ENCODE measurements around the gene SNX9.

The SNX9 gene

DNA sequence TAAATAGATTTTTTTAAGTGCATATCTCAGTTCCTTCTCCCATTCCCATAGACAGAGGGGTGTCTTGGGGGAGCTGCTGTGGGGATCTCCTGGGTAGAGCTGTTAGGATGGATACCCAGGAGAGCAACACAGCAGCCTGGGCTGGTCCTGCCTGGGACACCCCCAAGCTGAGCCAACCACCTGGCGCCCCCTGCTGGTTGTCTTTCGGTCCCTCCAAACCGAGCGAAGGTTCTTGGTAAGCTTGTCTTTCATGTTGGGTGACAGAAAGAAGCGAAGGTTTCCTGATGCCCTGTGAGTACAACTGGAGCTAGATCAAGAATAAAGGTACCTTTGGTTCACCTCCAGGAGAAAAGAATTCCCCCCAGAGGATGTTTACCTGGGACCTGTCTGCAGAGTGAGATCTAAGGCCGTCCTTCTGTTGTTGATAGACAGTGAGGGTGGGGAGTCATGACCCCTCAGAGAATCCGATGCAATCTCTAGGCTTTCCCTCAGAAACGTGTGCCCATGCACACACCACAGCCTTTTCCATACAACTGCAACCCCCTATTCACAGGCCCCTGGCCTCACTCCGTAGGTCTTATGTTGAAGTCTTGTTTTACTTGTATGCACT is 50.8 kb downstream of the SNX9 start:
- DNase-seq, result peak; percentile 32 to 93 (median 78)
- intact Hi-C loops (cut with DNase I), result loop anchor here (10.0 kb wide), 1 partner anchor 49 kb away; the partner anchor contains the start of gene SNX9

- no peak for DNase-seq
- intact Hi-C loops (cut with DNase I), result loop anchor here (10.0 kb wide), 1 partner anchor 52 kb away; the partner anchor contains the start of gene SNX9
Observed at GRCh38 chr6:157877149-157877548, 54.1 kb downstream of the SNX9 start.

GRCh38 chr6:157877573-157878438 is 54.8 kb downstream of the SNX9 start:
- peak in 3 of 42 donors; percentile 19 to 51 (median 39) for DNase-seq
- intact Hi-C loops (cut with DNase I), result loop anchor here (10.0 kb wide), 1 partner anchor 53 kb away; the partner anchor contains the start of gene SNX9

DNA sequence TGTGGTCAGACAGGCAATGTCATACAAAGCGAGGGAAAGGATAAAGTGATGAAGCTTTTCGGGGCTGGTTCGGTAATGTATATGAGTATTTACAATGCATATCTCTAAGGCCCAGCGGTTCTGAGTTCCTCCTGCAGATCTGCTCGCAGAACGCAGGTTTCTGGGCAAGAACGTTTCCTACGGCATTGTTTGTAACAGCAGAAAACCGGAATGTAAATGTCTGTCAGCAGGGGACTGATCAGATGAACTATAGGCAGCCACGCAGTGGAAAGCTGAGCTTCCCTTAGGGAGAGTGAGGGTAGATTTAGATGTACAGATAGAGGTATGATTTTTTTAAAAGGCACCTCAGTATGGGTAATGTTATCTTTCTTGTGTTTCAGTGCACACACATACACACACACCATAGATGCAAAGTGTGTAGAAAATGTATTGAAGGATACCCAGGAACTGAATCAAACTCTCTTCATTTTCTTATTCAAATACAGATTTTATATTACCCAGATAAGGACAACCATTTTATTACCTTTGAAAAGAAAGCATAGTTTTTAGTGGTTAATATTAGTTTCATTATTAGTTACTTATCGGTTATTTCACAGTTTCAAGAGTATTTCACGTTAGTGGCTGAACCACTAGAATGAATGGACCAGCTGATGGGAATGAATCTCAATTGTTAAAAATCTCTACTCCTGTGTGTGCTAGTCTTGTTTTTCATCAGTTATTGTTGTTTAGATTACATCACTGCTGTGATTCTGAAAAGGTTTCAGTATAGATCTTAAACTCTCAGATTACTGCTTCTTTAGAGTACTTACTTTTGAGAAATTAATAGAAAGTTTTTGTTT is 56.2 kb downstream of the SNX9 start:
- DNase-seq, result no peak
- intact Hi-C loops (cut with DNase I), result loop anchor here (10.0 kb wide), 1 partner anchor 54 kb away; the partner anchor contains the start of gene SNX9

GRCh38 chr6:157879873-157880254 is 56.8 kb downstream of the SNX9 start:
- DNase-seq, result peak in 30 of 42 donors; percentile 20 to 80 (median 53)
- intact Hi-C loops (cut with DNase I), result loop anchor here (10.0 kb wide), 1 partner anchor 55 kb away; the partner anchor contains the start of gene SNX9

DNA sequence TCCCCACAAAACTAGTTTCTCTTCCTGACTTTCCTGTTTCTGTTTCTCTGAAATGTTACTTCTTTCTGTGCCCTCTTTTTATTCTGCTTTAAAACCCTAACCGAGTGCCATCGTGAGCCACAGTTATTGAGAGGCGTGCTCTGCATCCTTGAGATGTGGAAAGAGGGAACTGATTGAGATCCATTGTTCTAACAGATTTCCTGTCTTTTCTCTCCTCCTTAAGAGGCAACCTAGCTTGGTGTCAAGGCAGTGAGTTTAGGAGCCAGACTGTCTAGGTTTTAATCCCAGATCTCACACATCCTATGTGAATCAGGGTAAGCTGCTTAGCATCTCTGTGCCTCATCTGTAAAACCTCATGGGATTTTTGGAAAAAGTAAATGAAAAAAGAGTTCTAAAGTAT is 57.5 kb downstream of the SNX9 start:
- intact Hi-C loops (cut with DNase I), result no loop called here
- DNase-seq, result no peak

- no peak for DNase-seq
- intact Hi-C loops (cut with DNase I), result no loop called here
Observed at GRCh38 chr6:157881342-157881741, 58.3 kb downstream of the SNX9 start.

- DNase-seq, result no peak
- intact Hi-C loops (cut with DNase I), result no loop called here
Observed at GRCh38 chr6:157884756-157885155, 61.7 kb downstream of the SNX9 start.

GRCh38 chr6:157885211-157885788 is 62.3 kb downstream of the SNX9 start:
- DNase-seq, result peak in 2 of 42 donors; percentile 14 to 48
- intact Hi-C loops (cut with DNase I), result no loop called here

DNA sequence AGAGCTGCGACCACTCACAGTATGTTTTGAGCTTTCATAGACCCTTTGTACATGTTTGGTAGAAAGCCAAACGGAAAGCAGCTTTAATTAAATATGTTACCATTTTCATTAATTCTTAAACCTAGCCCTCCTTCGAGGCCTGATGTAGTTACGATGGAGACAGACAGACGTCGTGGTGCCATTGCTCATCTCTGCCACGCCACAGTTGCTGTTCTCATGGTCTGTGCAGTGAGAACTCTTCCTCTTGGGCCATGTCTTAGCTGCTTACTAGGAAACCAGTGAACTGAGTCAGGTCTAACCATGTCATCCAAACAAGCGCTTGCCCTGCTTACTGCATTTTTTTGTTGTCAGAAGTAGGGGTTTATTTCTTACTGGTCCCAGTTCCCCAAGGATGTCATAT is 62.8 kb downstream of the SNX9 start:
- peak in 1 of 42 donors; percentile 34 for DNase-seq
- intact Hi-C loops (cut with DNase I), result no loop called here

GRCh38 chr6:157887892-157888291 is 64.8 kb downstream of the SNX9 start:
- DNase-seq, result peak in 1 of 42 donors; percentile 47

GRCh38 chr6:157891544-157892362 is 68.7 kb downstream of the SNX9 start:
- intact Hi-C loops (cut with DNase I), result loop anchor here (10.0 kb wide), 1 partner anchor 137 kb away; no protein-coding TSS in a partner anchor

More at GRCh38 chr6:157887892-157888291, 64.8 kb downstream of the SNX9 start:
- intact Hi-C loops (cut with DNase I), result no loop called here

GRCh38 chr6:157892363-157892877 is 69.4 kb downstream of the SNX9 start:
- intact Hi-C loops (cut with DNase I), result loop anchor here (10.0 kb wide), 1 partner anchor 138 kb away; no protein-coding TSS in a partner anchor
- no peak for DNase-seq

More at GRCh38 chr6:157891544-157892362, 68.7 kb downstream of the SNX9 start:
- DNase-seq, result no peak

- intact Hi-C loops (cut with DNase I), result loop anchor here (10.0 kb wide), 1 partner anchor 138 kb away; no protein-coding TSS in a partner anchor
- DNase-seq, result no peak
Observed at GRCh38 chr6:157893238-157893637, 70.2 kb downstream of the SNX9 start.

DNA sequence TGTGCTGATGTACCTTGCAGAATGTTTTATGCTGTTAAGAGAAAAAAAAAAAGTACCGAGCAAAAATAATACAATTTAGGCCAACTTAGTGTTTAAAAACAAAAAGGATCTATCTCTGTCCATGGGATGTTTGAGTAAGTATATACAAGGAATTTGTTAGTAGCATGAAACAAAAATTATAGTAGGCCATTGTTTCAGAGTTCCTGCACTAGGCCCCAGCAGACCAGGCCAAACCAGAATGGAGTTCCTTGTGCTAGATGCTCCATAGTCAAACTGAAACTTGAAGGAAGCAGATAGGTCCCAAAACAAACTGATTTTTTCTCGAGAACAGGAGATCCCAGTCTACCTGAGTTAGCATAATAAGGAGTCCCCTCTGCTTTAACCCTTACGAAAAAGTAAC is 72.5 kb downstream of the SNX9 start:
- no peak for DNase-seq
- intact Hi-C loops (cut with DNase I), result loop anchor here (10.0 kb wide), 1 partner anchor 141 kb away; no protein-coding TSS in a partner anchor

DNA sequence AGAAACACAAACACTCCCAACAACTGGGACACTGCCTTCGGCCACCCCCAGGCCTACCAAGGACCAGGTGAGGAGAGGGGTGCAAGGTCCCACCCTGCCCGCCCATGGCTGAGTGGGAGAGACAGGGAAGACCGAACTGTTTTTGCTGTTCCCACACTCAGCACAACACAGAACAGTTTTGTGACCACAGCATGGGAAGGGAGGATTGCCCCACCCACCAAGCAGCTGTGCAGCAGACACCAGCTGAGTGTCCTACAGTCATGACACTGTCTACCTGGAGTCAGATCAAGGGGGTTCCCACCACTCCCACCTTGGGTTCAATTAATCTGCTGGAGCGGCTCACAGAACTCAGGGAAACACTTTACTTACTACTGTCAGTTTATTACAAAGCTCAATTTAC is 73.9 kb downstream of the SNX9 start:
- DNase-seq, result no peak
- intact Hi-C loops (cut with DNase I), result loop anchor here (10.0 kb wide), 1 partner anchor 142 kb away; no protein-coding TSS in a partner anchor

GRCh38 chr6:157898169-157898568 is 75.1 kb downstream of the SNX9 start:
- peak; percentile 45 to 89 (median 73) for DNase-seq
- intact Hi-C loops (cut with DNase I), result loop anchor here (10.0 kb wide), 1 partner anchor 143 kb away; no protein-coding TSS in a partner anchor

All from head of caudate nucleus (tissue), 42 donors.